ENCODE measurements around the gene MSS51.
A peak's percentile ranks its signal among the peaks of the same experiment; 100 is the strongest.

Gene MSS51

GRCh38 chr10:73439605-73440312, 6.4 kb upstream of the MSS51 start:
- Mint-ChIP-seq H3K36me3 (ENCODE audit: low read depth) (peaks cover 11% of the 10 kb centered on the region), H3K27me3 (no peaks in the 10 kb centered on the region), H3K9me3 (no peaks in the 10 kb centered on the region), H3K27ac (peak overlapping the region; percentile 17), H3K4me3 (no peak overlapping the region), H3K4me1 (peaks cover 10% of the 10 kb centered on the region)
- ATAC-seq: peak; percentile 52
- no peak for DNase-seq

- H3K27ac Mint-ChIP-seq: no peak overlapping the region
- no peak for DNase-seq
These were observed 5.7 kb upstream of the MSS51 start for GRCh38 chr10:73439055-73439454.

GRCh38 chr10:73432646-73433537, 469 bp downstream of the MSS51 start:
- H3K27ac Mint-ChIP-seq: no peak overlapping the region
- no peak overlapping the region for H3K4me3 Mint-ChIP-seq
- H3K9me3 Mint-ChIP-seq: no peaks in the 10 kb centered on the region
- H3K4me1 Mint-ChIP-seq: peaks cover 8% of the 10 kb centered on the region
- DNase-seq (no peak), ATAC-seq (no peak)
- no peaks in the 10 kb centered on the region for H3K27me3 Mint-ChIP-seq
- H3K36me3 Mint-ChIP-seq (ENCODE audit: low read depth): peaks cover 13% of the 10 kb centered on the region

More at GRCh38 chr10:73439055-73439454, 5.7 kb upstream of the MSS51 start:
- H3K9me3 Mint-ChIP-seq: no peaks in the 10 kb centered on the region
- no peak overlapping the region for H3K4me3 Mint-ChIP-seq
- H3K36me3 Mint-ChIP-seq (ENCODE audit: low read depth): peaks cover 11% of the 10 kb centered on the region
- H3K27me3 Mint-ChIP-seq: no peaks in the 10 kb centered on the region
- ATAC-seq: no peak
- peaks cover 10% of the 10 kb centered on the region for H3K4me1 Mint-ChIP-seq

GRCh38 chr10:73426318-73426717, 7.0 kb downstream of the MSS51 start:
- H3K27ac Mint-ChIP-seq: peak overlapping the region; percentile 7
- peaks cover 36% of the 10 kb centered on the region for H3K36me3 Mint-ChIP-seq (ENCODE audit: low read depth)
- no peak for DNase-seq
- H3K4me1 Mint-ChIP-seq: peaks cover 13% of the 10 kb centered on the region
- H3K27me3 Mint-ChIP-seq: no peaks in the 10 kb centered on the region
- ATAC-seq: no peak
- no peaks in the 10 kb centered on the region for H3K9me3 Mint-ChIP-seq
- no peak overlapping the region for H3K4me3 Mint-ChIP-seq

DNA sequence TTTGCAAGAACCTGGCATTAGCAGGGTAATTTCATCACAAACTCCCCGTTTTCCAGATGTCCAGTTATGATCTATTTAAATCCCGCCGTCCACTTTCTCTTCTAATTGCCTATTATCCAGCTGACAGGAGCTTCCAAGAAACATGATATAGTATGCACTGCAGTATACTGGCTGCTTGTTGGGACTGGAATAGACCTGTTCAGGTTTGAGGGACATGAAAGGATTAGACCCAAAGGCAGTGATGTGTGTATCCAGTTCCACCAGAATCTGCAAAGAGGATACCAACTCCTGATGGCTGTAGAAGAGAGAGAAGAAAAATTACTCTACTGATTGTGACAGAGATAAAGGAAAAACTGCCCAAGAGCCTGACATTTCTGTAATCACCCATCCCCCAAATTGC, 8.9 kb downstream of the MSS51 start:
- Mint-ChIP-seq H3K36me3 (ENCODE audit: low read depth) (peaks cover 31% of the 10 kb centered on the region), H3K27me3 (no peaks in the 10 kb centered on the region), H3K4me1 (peaks cover 13% of the 10 kb centered on the region), H3K4me3 (no peak overlapping the region), H3K27ac (peak overlapping the region; percentile 12), H3K9me3 (no peaks in the 10 kb centered on the region)
- DNase-seq (no peak), ATAC-seq (no peak)

GRCh38 chr10:73423309-73423708, 10.1 kb downstream of the MSS51 start:
- H3K9me3 Mint-ChIP-seq: no peaks in the 10 kb centered on the region
- H3K4me1 Mint-ChIP-seq: peaks cover 13% of the 10 kb centered on the region
- ATAC-seq (peak; percentile 46), DNase-seq (no peak)
- peaks cover 31% of the 10 kb centered on the region for H3K36me3 Mint-ChIP-seq (ENCODE audit: low read depth)
- no peak overlapping the region for H3K27ac Mint-ChIP-seq
- H3K27me3 Mint-ChIP-seq: no peaks in the 10 kb centered on the region
- H3K4me3 Mint-ChIP-seq: no peak overlapping the region

DNA sequence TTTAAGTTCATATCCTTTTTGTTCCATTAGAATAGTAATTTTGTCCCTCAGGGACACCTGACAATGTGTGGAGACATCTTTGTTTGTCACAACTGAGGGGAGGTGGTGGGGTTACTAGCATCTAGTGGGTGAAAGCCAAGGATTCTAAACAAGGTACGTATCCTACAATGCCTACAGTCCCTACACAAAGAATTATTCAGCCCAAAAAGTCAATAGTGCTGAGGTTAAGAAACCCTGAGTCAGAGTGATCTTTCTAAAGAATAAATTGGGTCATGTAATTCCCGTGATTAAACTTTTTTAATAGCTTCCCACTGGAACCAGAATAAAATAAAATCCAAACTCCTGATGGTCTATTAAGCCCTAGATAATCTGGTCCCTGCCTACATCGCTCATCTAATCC, 16.8 kb downstream of the MSS51 start:
- no peak overlapping the region for H3K4me3 Mint-ChIP-seq
- ATAC-seq (no peak), DNase-seq (no peak)
- H3K36me3 Mint-ChIP-seq (ENCODE audit: low read depth): peaks cover 9% of the 10 kb centered on the region
- H3K27ac Mint-ChIP-seq: no peak overlapping the region
- H3K4me1 Mint-ChIP-seq: peaks cover 32% of the 10 kb centered on the region
- H3K9me3 Mint-ChIP-seq: no peaks in the 10 kb centered on the region
- peaks cover 7% of the 10 kb centered on the region for H3K27me3 Mint-ChIP-seq

DNA sequence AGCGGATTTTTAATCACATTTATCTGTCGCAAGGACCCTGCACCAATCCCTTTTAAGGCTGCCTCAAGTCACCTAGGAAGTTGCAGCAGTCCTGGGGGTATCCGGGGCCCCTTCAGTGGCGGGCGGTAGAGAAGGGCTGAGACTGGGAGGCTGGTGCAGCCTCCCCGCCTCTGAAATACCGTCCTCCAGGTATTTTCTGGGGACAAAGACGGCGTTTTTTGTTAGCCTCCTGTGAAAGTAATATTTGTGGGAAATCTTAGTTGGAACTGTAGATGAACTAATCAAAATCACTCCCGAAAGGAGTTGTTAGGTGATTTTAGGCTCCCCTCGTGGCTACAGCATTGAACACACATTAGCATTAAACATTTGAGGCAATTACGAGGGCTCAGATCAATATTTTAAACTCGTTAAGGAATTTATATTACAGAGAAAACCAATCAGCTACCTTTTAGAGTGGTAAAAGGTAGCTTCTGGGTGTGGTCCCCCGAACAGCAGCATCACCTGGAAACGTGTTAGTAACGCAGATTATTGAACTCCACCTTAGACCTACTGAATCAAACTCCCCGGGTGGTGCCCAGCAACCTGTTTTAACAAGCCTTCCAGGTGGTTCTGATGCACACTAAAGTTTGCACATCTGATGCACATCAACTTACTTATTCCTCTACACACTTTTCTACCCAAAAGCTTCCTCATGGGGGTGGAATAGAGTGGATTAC, 19.0 kb downstream of the MSS51 start:
- peak overlapping the region; percentile 83 for H3K27ac Mint-ChIP-seq
- no peaks in the 10 kb centered on the region for H3K9me3 Mint-ChIP-seq
- peaks cover 24% of the 10 kb centered on the region for H3K36me3 Mint-ChIP-seq (ENCODE audit: low read depth)
- peaks cover 7% of the 10 kb centered on the region for H3K27me3 Mint-ChIP-seq
- DNase-seq: no peak
- ATAC-seq: no peak
- H3K4me3 Mint-ChIP-seq: peak overlapping the region; percentile 95
- H3K4me1 Mint-ChIP-seq: peaks cover 52% of the 10 kb centered on the region

GRCh38 chr10:73413528-73414229, 19.7 kb downstream of the MSS51 start, which contains the start of gene ANXA7:
TSS of gene ANXA7 (minus strand) at chr10:73414058. CDS start at chr10:73400856, 13,202 bp downstream.
- Mint-ChIP-seq H3K4me3 (peak within 1 kb of the TSS; percentile 95), H3K27ac (peak within 1 kb of the TSS; percentile 97), H3K27me3 (peaks cover 7% of the 10 kb centered on the region), H3K9me3 (no peaks in the 10 kb centered on the region), H3K36me3 (ENCODE audit: low read depth) (peaks cover 25% of the 10 kb centered on the region), H3K4me1 (peaks cover 59% of the 10 kb centered on the region)
- peak; percentile 98 for DNase-seq
- ATAC-seq: peak; percentile 97

GRCh38 chr10:73413108-73413527, 20.2 kb downstream of the MSS51 start:
- H3K4me1 Mint-ChIP-seq: peaks cover 63% of the 10 kb centered on the region

DNA sequence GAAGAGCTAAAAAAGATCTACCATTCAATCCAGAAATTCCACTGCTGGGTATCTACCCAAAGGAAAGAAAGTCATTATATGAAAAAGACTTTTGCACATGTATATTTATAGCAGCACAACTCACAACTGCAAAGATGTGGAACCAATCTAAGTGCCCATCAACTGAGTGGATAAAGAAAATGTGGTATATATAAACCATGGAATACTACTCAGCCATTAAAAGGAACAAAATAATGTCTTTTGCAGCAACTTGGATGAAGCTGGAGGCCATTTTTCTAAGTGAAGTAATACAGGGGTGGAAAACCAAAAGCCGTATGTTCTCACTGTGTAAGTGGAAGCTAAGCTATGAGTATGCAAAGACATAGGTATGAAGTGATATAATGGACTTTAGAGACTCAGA, 22.5 kb downstream of the MSS51 start:
- peaks cover 78% of the 10 kb centered on the region for H3K4me1 Mint-ChIP-seq
- no peak overlapping the region for H3K27ac Mint-ChIP-seq
- DNase-seq (no peak), ATAC-seq (no peak)
- H3K36me3 Mint-ChIP-seq (ENCODE audit: low read depth): peaks cover 38% of the 10 kb centered on the region
- H3K27me3 Mint-ChIP-seq: peaks cover 7% of the 10 kb centered on the region
- no peaks in the 10 kb centered on the region for H3K9me3 Mint-ChIP-seq
- H3K4me3 Mint-ChIP-seq: no peak overlapping the region

More at GRCh38 chr10:73413108-73413527, 20.2 kb downstream of the MSS51 start:
- H3K27ac Mint-ChIP-seq: peak overlapping the region; percentile 97
- H3K9me3 Mint-ChIP-seq: no peaks in the 10 kb centered on the region
- H3K4me3 Mint-ChIP-seq: peak overlapping the region; percentile 95
- DNase-seq (peak; percentile 41), ATAC-seq (peak; percentile 33)
- H3K27me3 Mint-ChIP-seq: peaks cover 7% of the 10 kb centered on the region
- H3K36me3 Mint-ChIP-seq (ENCODE audit: low read depth): peaks cover 26% of the 10 kb centered on the region

GRCh38 chr10:73408978-73409521, 24.3 kb downstream of the MSS51 start:
- DNase-seq (no peak), ATAC-seq (no peak)
- Mint-ChIP-seq H3K27ac (no peak overlapping the region), H3K9me3 (no peaks in the 10 kb centered on the region), H3K4me1 (peaks cover 76% of the 10 kb centered on the region), H3K27me3 (no peaks in the 10 kb centered on the region), H3K4me3 (no peak overlapping the region), H3K36me3 (ENCODE audit: low read depth) (peaks cover 38% of the 10 kb centered on the region)

DNA sequence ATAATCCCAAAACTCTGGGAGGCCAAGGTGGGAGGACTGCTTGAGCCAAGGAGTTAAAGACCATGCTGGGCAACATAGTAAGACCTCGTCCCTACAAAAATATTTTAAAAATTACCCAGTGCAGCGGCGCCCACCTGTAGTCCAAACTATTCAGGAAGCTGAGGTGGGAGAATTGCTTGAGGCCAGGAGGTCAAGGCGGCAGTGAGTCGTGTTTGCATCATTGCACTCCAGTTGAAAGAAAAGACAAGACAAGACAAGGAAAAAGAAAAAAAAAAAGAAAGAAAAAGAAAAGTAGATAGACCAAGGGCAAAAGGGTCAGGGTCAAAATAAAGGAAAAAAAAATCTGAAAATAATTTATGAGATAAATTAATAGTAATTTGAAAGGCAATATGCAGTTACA, 25.3 kb downstream of the MSS51 start:
- H3K36me3 Mint-ChIP-seq (ENCODE audit: low read depth): peaks cover 38% of the 10 kb centered on the region
- H3K4me1 Mint-ChIP-seq: peaks cover 78% of the 10 kb centered on the region
- H3K27ac Mint-ChIP-seq: no peak overlapping the region
- no peaks in the 10 kb centered on the region for H3K27me3 Mint-ChIP-seq
- H3K4me3 Mint-ChIP-seq: no peak overlapping the region
- no peak for DNase-seq
- no peak for ATAC-seq
- no peaks in the 10 kb centered on the region for H3K9me3 Mint-ChIP-seq

GRCh38 chr10:73407495-73407894, 25.9 kb downstream of the MSS51 start:
- Mint-ChIP-seq H3K27ac (no peak overlapping the region), H3K9me3 (no peaks in the 10 kb centered on the region), H3K27me3 (no peaks in the 10 kb centered on the region), H3K36me3 (ENCODE audit: low read depth) (peaks cover 34% of the 10 kb centered on the region), H3K4me1 (peaks cover 73% of the 10 kb centered on the region), H3K4me3 (no peak overlapping the region)
- no peak for DNase-seq
- ATAC-seq: no peak

Measured in activated naive CD8-positive, alpha-beta T cell treated with anti-CD3 and anti-CD28 coated beads, Interleukin-2, amount 50 U/mL, for 24 hours (primary cell).